Neuron (in vitro differentiated cells): Measurements from ENCODE around the gene ARHGEF10L.

Experiments used
- H2AFZ ChIP-seq: one replicate; pipeline ENCODE4 v1.6.1; 2013; ENCODE audit warnings: low read depth, mild to moderate bottlenecking, inconsistent platforms, low read length, moderate library complexity
- H3K27me3 ChIP-seq: one replicate; pipeline ENCODE4 v1.6.1; 2013; ENCODE audit warnings: low read length; ENCODE audit not compliant: insufficient read depth
- H3K36me3 ChIP-seq: one replicate; pipeline ENCODE4 v1.6.1; 2013; ENCODE audit warnings: low read length; ENCODE audit not compliant: insufficient read depth
- H3K4me1 ChIP-seq: one replicate; pipeline ENCODE4 v1.6.1; 2013; ENCODE audit warnings: low read length; ENCODE audit not compliant: insufficient read depth
- H3K4me3 ChIP-seq: 2 replicates; pipeline ENCODE4 v1.5.1; 2013; ENCODE audit warnings: mild to moderate bottlenecking, low read length, moderate library complexity
- H3K9me3 ChIP-seq: one replicate; pipeline ENCODE4 v1.6.1; 2013; ENCODE audit warnings: low read length

Gene ARHGEF10L

DNA sequence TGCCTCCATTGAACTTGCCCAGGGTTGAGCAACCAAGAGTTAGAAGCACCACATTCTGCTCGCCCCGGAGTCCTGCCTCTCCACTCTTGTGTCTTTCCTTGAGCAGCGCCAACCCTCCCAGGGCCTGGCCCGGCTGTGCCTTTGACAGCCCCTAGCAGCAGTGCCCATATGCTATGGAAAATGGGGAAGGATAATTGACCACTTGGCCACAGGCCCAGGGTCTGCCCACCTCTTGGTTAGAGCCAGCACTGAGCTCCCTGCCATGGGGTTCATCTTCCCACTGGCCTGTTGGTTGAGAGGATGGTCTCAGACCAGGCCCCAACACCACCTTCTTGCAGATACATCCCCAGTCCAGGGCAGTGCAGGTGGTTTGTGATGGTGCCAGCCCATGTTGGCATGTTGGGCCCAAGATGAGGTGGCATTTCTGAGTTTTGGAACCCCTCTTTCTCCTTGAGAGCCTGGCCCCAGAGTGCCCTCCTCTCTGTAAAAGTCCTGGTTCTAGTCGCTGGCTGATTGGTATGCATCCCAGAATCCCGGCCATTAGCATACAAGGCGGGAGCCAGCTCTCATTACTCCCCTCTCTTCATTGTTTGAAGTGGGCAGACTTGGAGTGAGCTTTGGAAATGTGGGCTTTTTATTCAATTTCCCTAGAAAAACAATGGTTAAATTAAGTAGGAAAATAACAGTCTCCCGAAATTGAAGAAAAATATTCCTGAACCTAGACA is 7.6 kb downstream of the ARHGEF10L start:
- no peaks in the 10 kb centered on the region for H3K36me3 ChIP-seq
- H3K27me3 ChIP-seq = no peaks in the 10 kb centered on the region
- H3K4me1 ChIP-seq = peaks cover 25% of the 10 kb centered on the region
- no peak overlapping the region for H3K4me3 ChIP-seq
- no peaks in the 10 kb centered on the region for H3K9me3 ChIP-seq
- H2AFZ ChIP-seq = no peak overlapping the region

DNA sequence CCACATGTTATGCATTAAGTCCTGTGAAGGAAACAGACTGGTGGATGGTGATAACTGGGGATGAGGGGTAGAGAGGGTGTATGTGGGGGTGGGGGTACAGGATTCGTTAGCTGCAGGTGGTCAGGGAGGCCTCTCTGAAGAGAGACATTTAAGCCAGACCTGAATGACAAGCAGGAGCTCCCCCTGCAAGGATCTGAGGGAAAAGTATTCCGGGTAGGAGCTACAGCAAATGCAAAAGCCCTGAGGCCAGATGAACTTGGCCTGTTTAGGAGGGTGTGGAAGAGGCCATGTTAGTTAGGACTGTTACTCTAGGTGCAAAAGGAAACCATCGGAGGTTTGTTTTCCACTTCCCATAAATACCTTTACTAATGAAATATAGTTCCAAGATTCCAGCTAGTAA is 9.9 kb downstream of the ARHGEF10L start:
- Histone ChIP-seq H3K36me3 (no peaks in the 10 kb centered on the region), H3K4me1 (peaks cover 25% of the 10 kb centered on the region), H3K9me3 (no peaks in the 10 kb centered on the region), H2AFZ (no peak overlapping the region), H3K4me3 (no peak overlapping the region), H3K27me3 (no peaks in the 10 kb centered on the region)

DNA sequence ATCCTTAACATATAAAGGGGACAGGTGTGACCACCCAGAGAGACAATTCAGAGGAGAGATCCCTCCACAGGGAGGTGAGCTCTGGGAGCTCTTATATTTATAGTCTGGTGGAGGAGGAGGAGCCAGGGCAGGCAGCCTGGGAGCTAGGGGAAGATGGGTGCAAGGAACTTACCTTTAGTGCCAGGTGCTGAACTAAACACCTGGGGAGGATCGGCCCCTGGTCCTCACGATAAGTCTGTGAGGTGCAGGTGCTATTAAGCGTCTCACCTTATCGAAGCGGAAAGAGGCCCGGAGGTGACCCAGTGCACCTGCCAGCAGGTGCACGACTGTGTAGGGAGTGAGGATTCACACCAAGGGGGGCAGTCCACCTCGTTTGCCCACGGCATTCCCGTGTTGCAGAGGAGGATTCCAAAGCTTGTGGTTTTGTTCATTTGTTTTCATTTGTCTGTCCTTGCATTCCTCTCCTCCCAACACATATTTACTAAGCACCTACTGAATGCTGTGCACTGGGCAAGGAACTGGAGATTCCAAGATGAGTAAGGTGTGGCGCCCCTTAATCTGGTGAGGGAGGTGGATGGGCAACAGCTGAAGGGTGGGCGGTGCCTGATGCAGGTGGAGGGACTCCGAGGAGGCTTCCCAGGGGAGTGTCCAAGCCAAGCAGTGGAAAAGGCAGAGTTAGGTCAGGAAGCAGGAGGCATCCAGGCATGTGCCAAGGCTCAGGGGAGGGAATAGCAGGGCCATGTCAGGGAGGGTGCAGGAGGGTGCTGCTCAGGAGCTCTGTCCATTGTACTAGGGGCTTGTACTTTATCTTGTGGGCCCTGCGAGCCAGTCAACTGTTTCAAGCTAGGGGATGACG is 11.5 kb downstream of the ARHGEF10L start:
- Histone ChIP-seq H3K4me3 (no peak overlapping the region), H3K9me3 (no peaks in the 10 kb centered on the region), H2AFZ (no peak overlapping the region), H3K4me1 (peaks cover 25% of the 10 kb centered on the region), H3K27me3 (no peaks in the 10 kb centered on the region), H3K36me3 (no peaks in the 10 kb centered on the region)

DNA sequence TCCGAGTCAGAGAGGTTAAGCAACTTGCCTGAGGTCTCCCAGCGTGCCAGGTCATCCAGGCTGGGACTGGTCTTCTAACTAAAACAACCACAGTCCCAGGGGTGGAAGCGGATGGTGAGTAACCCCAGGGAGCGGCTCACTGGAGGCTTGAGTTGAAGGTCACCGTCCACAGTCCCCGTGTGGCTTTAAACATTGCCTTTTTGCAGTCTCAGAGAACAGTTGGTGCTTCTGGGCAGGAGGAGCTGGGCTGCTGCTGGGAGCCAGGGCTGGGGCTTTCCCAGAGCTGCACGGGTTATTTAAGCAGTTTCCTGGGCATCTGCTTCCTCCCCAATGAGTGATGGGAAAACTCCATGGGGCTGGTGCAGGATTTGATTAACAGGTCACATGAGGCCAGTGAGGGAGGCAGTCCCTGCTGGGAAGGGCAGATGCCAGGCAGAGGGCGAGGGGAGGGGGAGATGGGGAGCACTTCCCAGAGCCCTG is 12.3 kb downstream of the ARHGEF10L start:
- Histone ChIP-seq H3K9me3 (no peaks in the 10 kb centered on the region), H3K27me3 (no peaks in the 10 kb centered on the region)

DNA sequence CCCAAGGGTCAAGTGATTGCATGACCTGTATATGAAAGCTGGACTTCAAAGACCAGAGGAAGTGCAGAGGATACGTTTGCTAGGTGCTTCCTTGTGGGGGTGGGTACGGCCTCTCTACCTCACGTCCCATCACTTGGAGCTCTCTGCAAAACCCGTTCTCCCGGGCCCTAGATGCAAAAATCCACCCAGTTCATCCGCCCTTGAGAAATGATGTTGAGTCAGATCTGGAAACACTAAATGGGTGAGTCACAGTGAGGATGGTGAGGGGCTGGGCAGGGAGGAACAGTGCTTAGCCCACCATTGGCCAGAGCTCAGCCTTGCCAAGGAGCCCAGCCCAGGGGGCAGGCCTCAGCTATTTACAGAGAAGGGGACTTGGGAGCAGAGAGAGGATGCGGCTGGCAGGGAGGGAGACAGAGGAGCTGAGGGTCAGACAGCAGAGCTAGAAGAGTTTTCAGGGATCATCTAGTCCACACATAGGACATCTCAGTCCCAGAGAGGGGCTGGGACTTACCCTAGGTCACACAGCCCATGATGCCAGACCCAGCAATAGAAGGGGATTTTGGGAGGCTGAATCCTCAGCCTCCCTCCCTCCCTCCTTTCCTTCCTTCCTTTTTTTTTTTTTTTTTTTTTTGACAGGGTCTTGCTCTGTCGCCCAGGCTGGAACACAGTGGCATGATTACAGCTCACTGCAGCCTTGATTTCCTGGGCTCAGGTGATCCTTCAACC is 14.6 kb downstream of the ARHGEF10L start:
- Histone ChIP-seq H3K27me3 (no peaks in the 10 kb centered on the region), H3K4me3 (no peak overlapping the region), H3K4me1 (peaks cover 11% of the 10 kb centered on the region), H3K9me3 (no peaks in the 10 kb centered on the region), H2AFZ (no peak overlapping the region), H3K36me3 (no peaks in the 10 kb centered on the region)

More for the DNA sequence above, 12.3 kb downstream of the ARHGEF10L start:
- Histone ChIP-seq H3K4me3 (no peak overlapping the region), H2AFZ (no peak overlapping the region), H3K36me3 (no peaks in the 10 kb centered on the region), H3K4me1 (peaks cover 23% of the 10 kb centered on the region)

DNA sequence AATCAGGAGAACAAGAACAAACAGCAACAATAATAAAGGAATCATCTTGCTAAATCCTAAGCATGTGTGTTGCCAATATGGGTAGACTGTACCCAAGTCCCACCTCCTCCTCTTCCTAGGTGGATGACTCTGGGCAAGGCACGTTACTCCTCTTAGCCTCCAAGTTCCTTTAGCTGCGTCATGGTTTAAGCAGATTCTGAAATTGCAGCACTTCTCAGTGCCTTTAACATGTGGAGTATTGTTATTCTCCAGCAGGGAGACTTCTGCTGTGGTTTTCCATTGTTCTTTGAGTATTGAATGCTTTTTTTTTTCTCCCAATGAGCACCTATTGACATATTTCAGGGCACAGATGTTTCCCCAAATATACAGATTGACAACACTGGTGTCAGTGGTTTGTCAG is 15.5 kb downstream of the ARHGEF10L start:
- H3K4me3 ChIP-seq = no peak overlapping the region
- H3K9me3 ChIP-seq = no peaks in the 10 kb centered on the region
- no peak overlapping the region for H2AFZ ChIP-seq
- peaks cover 11% of the 10 kb centered on the region for H3K4me1 ChIP-seq
- no peaks in the 10 kb centered on the region for H3K27me3 ChIP-seq
- H3K36me3 ChIP-seq = no peaks in the 10 kb centered on the region

DNA sequence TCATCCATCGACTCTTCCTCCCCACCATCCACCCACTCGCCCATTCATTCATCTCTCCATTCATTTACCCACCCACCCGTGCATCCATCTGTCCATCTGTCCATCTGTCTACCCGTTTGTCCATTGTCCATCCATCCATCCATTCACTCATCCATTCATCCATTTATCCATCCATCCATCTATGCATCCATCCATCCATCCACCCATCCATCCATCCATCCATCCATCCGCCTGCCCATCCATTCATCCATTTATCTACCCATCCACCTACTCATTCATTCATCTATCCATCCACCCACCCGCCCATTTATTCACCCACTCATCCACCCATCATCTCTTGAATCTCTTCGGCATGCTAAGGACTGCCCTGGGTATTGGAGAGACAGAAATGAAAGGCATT is 18.5 kb downstream of the ARHGEF10L start:
- no peaks in the 10 kb centered on the region for H3K9me3 ChIP-seq
- no peaks in the 10 kb centered on the region for H3K27me3 ChIP-seq
- no peak overlapping the region for H3K4me3 ChIP-seq
- no peaks in the 10 kb centered on the region for H3K36me3 ChIP-seq
- H2AFZ ChIP-seq = no peak overlapping the region
- H3K4me1 ChIP-seq = no peaks in the 10 kb centered on the region

DNA sequence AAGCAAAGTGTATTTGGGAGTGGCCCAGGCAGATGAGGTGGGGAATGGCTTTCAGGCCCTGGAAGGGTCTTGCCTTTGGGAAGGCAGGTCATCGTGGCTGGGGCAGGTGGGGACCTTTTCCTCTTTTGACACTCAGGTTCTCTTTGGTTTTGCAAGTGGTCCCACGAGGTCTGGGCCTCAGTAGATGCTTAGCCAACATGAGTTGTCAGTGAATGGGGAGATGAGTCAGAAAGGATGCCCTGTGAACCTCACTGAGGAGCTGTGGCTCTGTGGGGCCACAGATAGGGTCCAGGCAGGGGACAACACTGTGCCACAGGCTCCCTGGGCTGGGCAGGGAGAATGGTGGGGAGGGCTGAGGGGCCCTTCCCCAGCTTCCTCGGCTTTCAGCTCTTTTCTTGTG is 19.0 kb downstream of the ARHGEF10L start:
- no peaks in the 10 kb centered on the region for H3K36me3 ChIP-seq
- no peaks in the 10 kb centered on the region for H3K27me3 ChIP-seq
- H3K9me3 ChIP-seq = no peaks in the 10 kb centered on the region
- H3K4me3 ChIP-seq = no peak overlapping the region
- no peak overlapping the region for H2AFZ ChIP-seq
- H3K4me1 ChIP-seq = peaks cover 1% of the 10 kb centered on the region

DNA sequence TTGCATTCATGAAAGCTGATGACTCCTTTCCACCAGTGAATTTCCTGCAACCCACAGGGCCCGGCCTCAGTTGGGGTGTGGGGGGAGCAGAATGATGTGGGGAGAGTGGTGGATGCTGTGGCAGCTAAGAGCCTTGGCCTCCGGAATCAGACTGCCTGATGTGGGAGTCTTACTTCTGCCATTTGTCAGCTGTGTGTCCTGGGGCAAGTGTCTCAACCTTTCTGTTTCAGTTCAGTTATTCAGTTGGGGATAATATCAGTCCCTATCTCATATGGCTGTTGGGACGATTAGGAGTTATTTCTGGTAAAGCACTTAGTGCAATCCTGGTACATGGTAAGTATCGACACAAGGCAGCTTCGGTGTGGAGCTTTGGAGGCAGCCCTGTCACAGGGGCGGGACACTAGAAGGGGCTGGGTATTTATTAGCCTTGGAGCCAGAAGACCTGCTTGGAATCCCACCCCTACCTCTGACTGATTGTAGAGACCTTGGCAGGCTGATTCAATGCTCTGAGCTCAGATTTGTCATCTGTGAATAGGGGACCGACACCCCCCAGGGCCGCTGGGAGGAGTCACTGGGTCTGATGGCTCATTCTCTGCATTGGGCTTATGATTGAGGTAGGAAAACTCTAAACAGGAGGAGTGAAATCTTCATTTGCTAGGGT is 19.6 kb downstream of the ARHGEF10L start:
- Histone ChIP-seq H2AFZ (no peak overlapping the region), H3K4me3 (no peak overlapping the region), H3K4me1 (peaks cover 6% of the 10 kb centered on the region), H3K9me3 (no peaks in the 10 kb centered on the region), H3K27me3 (no peaks in the 10 kb centered on the region), H3K36me3 (no peaks in the 10 kb centered on the region)

DNA sequence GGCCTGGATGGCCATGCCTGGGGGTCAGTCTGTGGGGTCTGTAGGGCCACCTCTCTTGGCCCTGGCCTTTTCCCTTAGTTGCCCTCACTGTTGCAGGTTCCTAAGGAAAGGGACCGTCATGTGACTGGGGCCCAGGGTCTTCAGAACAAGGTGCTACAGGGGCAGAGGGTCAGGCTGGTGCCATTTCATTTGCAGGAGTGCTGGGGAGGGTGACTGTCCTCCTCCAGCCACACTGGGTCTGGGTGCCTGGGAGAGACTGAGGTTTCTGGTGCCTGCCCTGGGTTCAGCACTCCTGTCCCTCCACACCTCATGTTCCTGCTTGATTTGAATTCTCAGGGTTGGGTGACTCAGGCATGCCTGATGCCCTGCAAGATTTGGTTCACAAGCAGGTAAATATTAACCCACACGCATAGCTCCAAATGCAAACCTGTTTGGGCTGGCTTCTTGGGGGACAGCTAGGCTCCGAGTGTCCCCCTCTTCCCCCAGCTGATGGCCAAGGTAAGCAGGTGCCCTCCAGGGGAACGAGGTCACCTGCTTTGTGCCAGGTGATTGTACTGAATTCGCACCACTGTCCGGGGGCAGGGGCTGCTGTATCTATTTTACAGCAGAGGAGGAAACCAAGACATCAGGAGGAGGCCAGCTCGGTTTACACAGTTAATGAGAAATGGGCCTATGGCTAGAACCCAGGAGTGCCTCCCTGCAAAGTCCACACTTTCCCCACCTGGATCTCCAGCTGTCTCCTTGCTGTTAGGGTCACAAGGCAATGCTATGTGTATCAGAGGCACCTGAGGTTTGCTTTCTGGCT is 20.3 kb downstream of the ARHGEF10L start:
- Histone ChIP-seq H3K27me3 (no peaks in the 10 kb centered on the region), H3K4me1 (peaks cover 14% of the 10 kb centered on the region)

DNA sequence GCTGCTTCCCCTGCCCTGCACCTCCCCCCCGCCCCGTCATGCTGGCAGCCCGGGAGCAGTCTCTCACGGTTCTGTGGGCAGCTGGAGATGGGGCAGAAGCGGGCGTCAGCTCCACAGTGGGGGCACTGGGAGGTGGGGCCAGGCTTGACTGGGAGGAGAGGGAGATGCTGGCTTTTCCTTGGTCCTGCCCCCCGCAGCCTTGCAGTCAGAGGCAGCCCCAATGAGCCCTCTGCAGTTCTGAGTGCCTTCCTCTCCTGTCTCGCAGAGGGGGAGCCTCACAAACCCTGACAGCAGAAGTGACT is 21.7 kb downstream of the ARHGEF10L start:
- Histone ChIP-seq H3K9me3 (no peaks in the 10 kb centered on the region), H3K4me3 (no peak overlapping the region), H2AFZ (no peak overlapping the region), H3K36me3 (no peaks in the 10 kb centered on the region), H3K4me1 (peaks cover 28% of the 10 kb centered on the region), H3K27me3 (no peaks in the 10 kb centered on the region)

More for the DNA sequence above, 20.3 kb downstream of the ARHGEF10L start:
- no peaks in the 10 kb centered on the region for H3K36me3 ChIP-seq
- H2AFZ ChIP-seq = no peak overlapping the region
- no peak overlapping the region for H3K4me3 ChIP-seq
- no peaks in the 10 kb centered on the region for H3K9me3 ChIP-seq

DNA sequence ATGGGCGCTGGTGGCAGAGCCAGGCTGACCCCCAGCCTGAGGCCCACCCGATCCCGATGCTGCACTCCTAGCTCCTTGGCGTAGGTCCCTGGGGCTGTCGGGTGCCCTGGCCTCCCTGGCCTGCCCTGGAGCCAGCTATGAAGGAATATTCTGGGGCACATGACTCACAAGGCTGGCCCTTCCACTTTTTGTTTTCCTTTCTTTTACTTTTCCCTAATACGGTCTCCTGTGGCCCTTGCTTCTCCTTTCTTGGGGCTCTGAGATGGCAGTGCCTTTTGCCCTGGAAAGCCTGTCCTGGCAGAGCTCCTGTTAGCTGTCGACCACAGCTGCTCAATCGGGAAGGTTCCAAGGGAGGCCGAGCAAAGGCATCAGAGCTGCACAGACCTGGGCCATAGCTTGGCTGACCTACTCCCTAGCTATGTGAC is 22.1 kb downstream of the ARHGEF10L start:
- Histone ChIP-seq H3K36me3 (no peaks in the 10 kb centered on the region), H3K4me3 (no peak overlapping the region), H3K27me3 (no peaks in the 10 kb centered on the region), H3K4me1 (peaks cover 31% of the 10 kb centered on the region), H2AFZ (no peak overlapping the region), H3K9me3 (no peaks in the 10 kb centered on the region)
